HEK293 (cell line): Measurements from ENCODE around the gene RPS6KA4.

Experiments
- CTCF ChIA-PET: fragments of 350-600 bp; formaldehyde crosslinking; extraction: SDS; loops from one replicate; lab custom pipeline; 2021; ENCODE audit warnings: antibody characterized with exemption; lab: Yijun Ruan, JAX
- POLR2A ChIA-PET: fragments of 300-600 bp; formaldehyde crosslinking; extraction: SDS; loops from one replicate; lab custom pipeline; 2020; ENCODE audit warnings: antibody characterized with exemption, inconsistent platforms; lab: Yijun Ruan, JAX
- H3K27ac ChIP-seq: fragments of 200-500 bp; sonication (Bioruptor generic); 2 replicates; pipeline ENCODE4 v1.5.1; 2014; ENCODE audit warnings: low read depth, low read length, control low read depth, inconsistent platforms; ENCODE audit errors: extremely low read depth
- H3K36me3 ChIP-seq, 2 experiments: fragments of 200-500 bp in 1 of 2; sonication (Bioruptor generic) in 1 of 2; 1 replicate in 1 of 2; 2 replicates in 1 of 2; pipeline ENCODE4 v1.5.1; 2014 to 2017; ENCODE audit warnings: inconsistent platforms in 2 of 2, low read length in 2 of 2; ENCODE audit not compliant: control insufficient read depth in 2 of 2, insufficient read depth in 1 of 2
- H3K4me1 ChIP-seq: fragments of 200-500 bp; sonication (Bioruptor generic); 2 replicates; pipeline ENCODE4 v1.5.1; 2014; ENCODE audit warnings: mild to moderate bottlenecking, low read length, inconsistent platforms; ENCODE audit not compliant: control insufficient read depth, insufficient read depth
- H3K4me3 ChIP-seq: 2 replicates; pipeline ENCODE4 v1.5.1; 2011; ENCODE audit warnings: low read depth, mild to moderate bottlenecking, control low read depth, low read length, moderate library complexity
- H3K9me3 ChIP-seq: fragments of 200-500 bp; sonication (Bioruptor generic); 2 replicates; pipeline ENCODE4 v1.5.1; 2014; ENCODE audit warnings: low read depth, low read length, inconsistent platforms; ENCODE audit not compliant: control insufficient read depth, insufficient read depth
- AEBP2 ChIP-seq: fragments of 450-650 bp; formaldehyde crosslinking; IDR thresholded peaks from 2 replicates; pipeline ENCODE4 v1.5.1; 2016; ENCODE audit warnings: missing biosample characterization, missing genetic modification characterization, borderline replicate concordance
- EGR2 ChIP-seq: fragments of 450-650 bp; formaldehyde crosslinking; IDR thresholded peaks from 2 replicates; pipeline ENCODE4 v1.5.1; 2016; ENCODE audit warnings: low read depth, missing biosample characterization, missing genetic modification characterization
- KLF8 ChIP-seq: fragments of 450-650 bp; formaldehyde crosslinking; IDR thresholded peaks from 2 replicates; pipeline ENCODE4 v1.5.1; 2016; ENCODE audit warnings: missing biosample characterization, missing genetic modification characterization
- SCRT1 ChIP-seq: fragments of 450-650 bp; formaldehyde crosslinking; IDR thresholded peaks from 2 replicates; pipeline ENCODE4 v1.5.1; 2016; ENCODE audit warnings: missing biosample characterization, missing genetic modification characterization, borderline replicate concordance
- SCRT2 ChIP-seq: fragments of 450-650 bp; formaldehyde crosslinking; IDR thresholded peaks from 2 replicates; pipeline ENCODE4 v1.5.1; 2016; ENCODE audit warnings: missing biosample characterization, missing genetic modification characterization
- SETDB1 ChIP-seq: IDR thresholded peaks from one replicate; pipeline ENCODE4 v1.6.1; 2017; ENCODE audit warnings: mild to moderate bottlenecking, low read length, moderate library complexity, mixed read lengths; ENCODE audit not compliant: insufficient read length
- TCF7L2 ChIP-seq: IDR thresholded peaks from 2 replicates; pipeline ENCODE4 v1.6.1; 2011; ENCODE audit warnings: low read depth, mild to moderate bottlenecking, inconsistent platforms, low read length, moderate library complexity, borderline replicate concordance
- TRIM28 ChIP-seq: IDR thresholded peaks from 2 replicates; pipeline ENCODE4 v1.6.1; 2011; ENCODE audit warnings: low read length, control low read depth, borderline replicate concordance
- ZBTB11 ChIP-seq: fragments of 450-650 bp; formaldehyde crosslinking; conservative IDR thresholded peaks from 2 replicates; pipeline ENCODE4 v1.5.1; 2016; ENCODE audit warnings: low read depth, missing biosample characterization, missing genetic modification characterization
- ZBTB17 ChIP-seq: fragments of 450-650 bp; formaldehyde crosslinking; IDR thresholded peaks from 2 replicates; pipeline ENCODE4 v1.5.1; 2016; ENCODE audit warnings: missing biosample characterization, missing genetic modification characterization
- ZFHX2 ChIP-seq: fragments of 450-650 bp; formaldehyde crosslinking; conservative IDR thresholded peaks from 2 replicates; pipeline ENCODE4 v1.5.1; 2016; ENCODE audit warnings: missing biosample characterization, missing genetic modification characterization
- ZIC2 ChIP-seq: fragments of 450-650 bp; formaldehyde crosslinking; IDR thresholded peaks from 2 replicates; pipeline ENCODE4 v1.5.1; 2016; ENCODE audit warnings: missing biosample characterization, missing genetic modification characterization
- ZNF501 ChIP-seq: fragments of 450-650 bp; formaldehyde crosslinking; IDR thresholded peaks from 2 replicates; pipeline ENCODE4 v1.5.1; 2016; ENCODE audit warnings: missing biosample characterization, missing genetic modification characterization
- ZNF513 ChIP-seq: fragments of 450-650 bp; IDR thresholded peaks from 2 replicates; pipeline ENCODE4 v1.5.1; 2018; ENCODE audit warnings: missing biosample characterization, missing genetic modification characterization
- ZNF518A ChIP-seq: fragments of 450-650 bp; formaldehyde crosslinking; conservative IDR thresholded peaks from 2 replicates; pipeline ENCODE4 v1.5.1; 2016; ENCODE audit warnings: low read depth, missing biosample characterization, missing genetic modification characterization
- ZNF548 ChIP-seq: fragments of 450-650 bp; formaldehyde crosslinking; IDR thresholded peaks from 2 replicates; pipeline ENCODE4 v1.5.1; 2016; ENCODE audit warnings: missing biosample characterization, missing genetic modification characterization
- ZNF558 ChIP-seq: fragments of 450-650 bp; formaldehyde crosslinking; IDR thresholded peaks from 2 replicates; pipeline ENCODE4 v1.5.1; 2016; ENCODE audit warnings: missing biosample characterization, missing genetic modification characterization
- ZNF621 ChIP-seq: fragments of 450-650 bp; formaldehyde crosslinking; IDR thresholded peaks from 2 replicates; pipeline ENCODE4 v1.5.1; 2017; ENCODE audit warnings: missing biosample characterization, missing genetic modification characterization
- ZNF843 ChIP-seq: fragments of 450-650 bp; formaldehyde crosslinking; IDR thresholded peaks from 2 replicates; pipeline ENCODE4 v1.5.1; 2016; ENCODE audit warnings: missing biosample characterization, missing genetic modification characterization

The RPS6KA4 gene

GRCh38 chr11:64384028-64384737 lies 25.2 kb downstream of the RPS6KA4 start:
- Histone ChIP-seq H3K9me3 (no peaks in the 10 kb centered on the region), H3K36me3 (no peaks in the 10 kb centered on the region), H3K4me1 (no peaks in the 10 kb centered on the region), H3K4me3 (no peak overlapping the region), H3K27ac (no peak overlapping the region)
- TF ChIP-seq ZFHX2 (tag by site-specific recombination) = peak; percentile 38; the same call in 1 of the 2 replicates
- TF ChIP-seq EGR2 (tag by site-specific recombination) = peak; percentile 44
- no peak for TF ChIP-seq ZNF558 (tag by site-specific recombination)
- TF ChIP-seq ZNF513 (tag by site-specific recombination) = no peak
- peak; percentile 48 for TF ChIP-seq ZIC2 (tag by site-specific recombination)
- TF ChIP-seq AEBP2 = no peak
- ChIA-PET CTCF (interaction anchor here (0.5 to 1.0 kb wide), 3 partner anchors 64 to 67 kb away, joined by 3 to 5 read pairs (median 4); partner anchors contain the start of genes PRDX5 and TRMT112), POLR2A (no interaction called here)

- Histone ChIP-seq H3K36me3 (no peaks in the 10 kb centered on the region), H3K4me3 (no peak overlapping the region), H3K4me1 (no peaks in the 10 kb centered on the region), H3K27ac (no peak overlapping the region), H3K9me3 (no peaks in the 10 kb centered on the region)
- CTCF ChIA-PET = interaction anchor here (0.6 to 1.1 kb wide), 4 partner anchors 27 to 303 kb away, joined by 3 to 5 read pairs (median 4); no protein-coding TSS in a partner anchor
- POLR2A ChIA-PET = interaction anchor here (1.5 kb wide), 1 partner anchor 68 kb away, joined by 3 read pairs; the partner anchor contains the start of gene PRDX5
- no peak for TF ChIP-seq ZNF518A
- TF ChIP-seq ZBTB17 (tag by site-specific recombination) = no peak
- no peak for TF ChIP-seq ZNF548
- TF ChIP-seq TCF7L2 = no peak
- TF ChIP-seq ZNF843 (tag by site-specific recombination) = no peak
- no peak for TF ChIP-seq SETDB1
- no peak for TF ChIP-seq TRIM28
- peak; percentile 57 for TF ChIP-seq SCRT2
- TF ChIP-seq ZBTB11 (tag by site-specific recombination) = no peak
- TF ChIP-seq SCRT1 (tag by site-specific recombination) = 0 out of 2 replicates have a peak, but pooled peaks have one; percentile 49
- no peak for TF ChIP-seq KLF8 (tag by site-specific recombination)
- TF ChIP-seq ZNF501 (tag by site-specific recombination) = no peak
- no peak for TF ChIP-seq ZNF621 (tag by site-specific recombination)
Measured at GRCh38 chr11:64384981-64385944, 26.3 kb downstream of the RPS6KA4 start.
